ENCODE data around the gene NDRG3. TPM values are rescaled to one million over a fixed set of nuclear protein-coding genes. Genes with fewer than 3 reads are reported as not detected.
A peak's percentile ranks its signal among the peaks of the same experiment; 100 is the strongest.

Gene NDRG3
- total and polyA plus RNA-seq, 7 donors, result 21.6 to 38.9 (median 28.8) TPM

- no peaks in the 10 kb centered on the region for H3K27me3 ChIP-seq
- no peak for DNase-seq
- H3K4me1 ChIP-seq, result peaks cover 0 to 34% (median 26%) of the 10 kb centered on the region in 4 donors
- 1 to 2% methylated on average over 28 of the region's 28 CpGs for WGBS, 2 donors
- H3K36me3 ChIP-seq, result no peaks in the 10 kb centered on the region
- peak overlapping the region; percentile 58 to 79 (median 73) for H3K4me3 ChIP-seq
- TF ChIP-seq EP300 (IDR thresholded peaks at IDR 0.05) (no peak), CTCF (IDR thresholded peaks at IDR 0.05) (no peak), POLR2AphosphoS5 (IDR thresholded peaks at IDR 0.05) (no peak), POLR2A (IDR thresholded peaks at IDR 0.05) (no peak)
- intact Hi-C loops (cut with DNase I), result loop anchor here (5.0 to 10.0 kb wide), 5 partner anchors 52 to 198 kb away; partner anchors contain the start of genes RAB5IF and TGIF2
- peak overlapping the region; percentile 93 to 97 (median 95) for H3K27ac ChIP-seq
- H3K9me3 ChIP-seq, result no peaks in the 10 kb centered on the region
Measured at GRCh38 chr20:36773107-36773596, 27.3 kb upstream of the NDRG3 start.

GRCh38 chr20:36770680-36771079 lies 24.8 kb upstream of the NDRG3 start:
- H3K4me3 ChIP-seq, result no peak overlapping the region
- WGBS, 2 donors, result 90 to 92% methylated on average over 7 of the region's 7 CpGs
- H3K27ac ChIP-seq, result no peak overlapping the region
- peaks cover 0 to 4% (median 0%) of the 10 kb centered on the region in 4 donors for H3K36me3 ChIP-seq
- intact Hi-C loops (cut with DNase I), result loop anchor here (5.0 to 10.0 kb wide), 5 partner anchors 54 to 196 kb away; partner anchors contain the start of genes RAB5IF and TGIF2
- H3K27me3 ChIP-seq, result no peaks in the 10 kb centered on the region
- TF ChIP-seq CTCF (IDR thresholded peaks at IDR 0.05) (no peak), POLR2A (IDR thresholded peaks at IDR 0.05) (no peak), POLR2AphosphoS5 (IDR thresholded peaks at IDR 0.05) (no peak), EP300 (IDR thresholded peaks at IDR 0.05) (no peak)
- H3K9me3 ChIP-seq, result no peaks in the 10 kb centered on the region
- peaks cover 0 to 26% (median 22%) of the 10 kb centered on the region in 4 donors for H3K4me1 ChIP-seq
- DNase-seq, result no peak

GRCh38 chr20:36768768-36769430 lies 23.0 kb upstream of the NDRG3 start:
- peaks cover 0 to 10% (median 9%) of the 10 kb centered on the region in 4 donors for H3K4me1 ChIP-seq
- no peak for TF ChIP-seq EP300 (IDR thresholded peaks at IDR 0.05)
- no peak for TF ChIP-seq POLR2A (IDR thresholded peaks at IDR 0.05)
- no peak for TF ChIP-seq CTCF (IDR thresholded peaks at IDR 0.05)
- no peak for TF ChIP-seq POLR2AphosphoS5 (IDR thresholded peaks at IDR 0.05)
- no peaks in the 10 kb centered on the region for H3K9me3 ChIP-seq
- H3K27ac ChIP-seq, result no peak overlapping the region
- H3K4me3 ChIP-seq, result no peak overlapping the region
- no peak for DNase-seq
- WGBS, 2 donors, result 84 to 86% methylated on average over 5 of the region's 5 CpGs
- H3K36me3 ChIP-seq, result peaks cover 0 to 4% (median 0%) of the 10 kb centered on the region in 4 donors
- H3K27me3 ChIP-seq, result no peaks in the 10 kb centered on the region
- intact Hi-C loops (cut with DNase I), result no loop called here

GRCh38 chr20:36761125-36761524 lies 15.2 kb upstream of the NDRG3 start:
- Histone ChIP-seq H3K4me1 (no peaks in the 10 kb centered on the region), H3K9me3 (no peaks in the 10 kb centered on the region), H3K27me3 (no peaks in the 10 kb centered on the region), H3K36me3 (no peaks in the 10 kb centered on the region), H3K27ac (no peak overlapping the region), H3K4me3 (no peak overlapping the region)
- TF ChIP-seq POLR2AphosphoS5 (IDR thresholded peaks at IDR 0.05) (no peak), POLR2A (IDR thresholded peaks at IDR 0.05) (no peak), CTCF (IDR thresholded peaks at IDR 0.05) (no peak), EP300 (IDR thresholded peaks at IDR 0.05) (no peak)
- DNase-seq, result no peak
- intact Hi-C loops (cut with DNase I), result no loop called here
- WGBS, 2 donors, result 97% methylated on average over 4 of the region's 4 CpGs
